HCT116 (cell line): Measurements from ENCODE around the gene TOMM40L. TPM values are rescaled to one million over a fixed set of nuclear protein-coding genes. Genes with fewer than 3 reads are reported as not detected.

Experiments used
- ATAC-seq: fragments of 200-7000 bp; cut with Tn5 transposase; 2 replicates; pipeline ENCODE4 v1.9.1; 2020; ENCODE audit warnings: mild to moderate bottlenecking, moderate library complexity
- BruUV-seq: library from RNA; stranded (reverse); fragments of 400-500 nt; replicated peaks from 2 replicates; lab custom pipeline; 2021; lab: Mats Ljungman, UMichigan
- CTCF ChIA-PET: fragments of 300-600 bp; sonication (Branson Sonifier 250); formaldehyde crosslinking; loops from one replicate; lab custom pipeline; 2021; ENCODE audit warnings: antibody characterized with exemption; lab: Charles Lee
- POLR2A ChIA-PET: fragments of 300-600, 350-600 bp; sonication (Branson Sonifier 250); formaldehyde crosslinking; loops from one replicate; lab custom pipeline; 2021; ENCODE audit warnings: antibody characterized with exemption; lab: Charles Lee
- RAD21 ChIA-PET, 2 experiments: fragments of 300-600 bp; sonication (Branson Sonifier 250); formaldehyde crosslinking; loops; one replicate each; lab custom pipeline; 2023; ENCODE audit warnings: low total read pairs in 2 of 2; ENCODE audit not compliant: uncharacterized antibody in 2 of 2, unreplicated experiment in 2 of 2, low non-redundant PET in 1 of 2; lab: Charles Lee
- DNase-seq: peaks from one replicate; pipeline ENCODE4 v3.0.0-alpha.2; 2010; ENCODE audit warnings: low read depth, low spot score
- H2AFZ ChIP-seq: fragments of 200-600 bp; shearing (Covaris generic), sonication (generic); 2 replicates; pipeline ENCODE4 v1.6.1; 2017; ENCODE audit warnings: low read depth, mixed run types, mixed read lengths, antibody characterized with exemption, low read length; ENCODE audit not compliant: poor library complexity, severe bottlenecking
- H3K27ac ChIP-seq: 2 replicates; pipeline ENCODE4 v1.5.1; 2012; ENCODE audit warnings: low read depth, low read length
- H3K27me3 ChIP-seq: fragments of 200-600 bp; sonication (generic); 2 replicates; pipeline ENCODE4 v1.6.1; 2016; ENCODE audit warnings: mixed run types, low read length, mixed read lengths; ENCODE audit not compliant: insufficient read depth
- H3K36me3 ChIP-seq, 2 experiments: fragments of 200-500 bp in 1 of 2; fragments of 200-600 bp in 1 of 2; sonication (Bioruptor generic) in 1 of 2; sonication (generic) in 1 of 2; 2 replicates each; pipeline versions ENCODE4 v1.5.1 to v1.6.1; 2014 to 2016; ENCODE audit warnings: low read length in 2 of 2, inconsistent platforms in 1 of 2, mixed read lengths in 1 of 2, mixed run types in 1 of 2; ENCODE audit not compliant: insufficient read depth in 2 of 2, control insufficient read depth in 1 of 2
- H3K4me1 ChIP-seq, 2 experiments: fragments of 200-600 bp in 1 of 2; sonication (generic) in 1 of 2; 2 replicates each; pipeline versions ENCODE4 v1.5.1 to v1.6.1; 2012 to 2017; ENCODE audit warnings: low read length in 2 of 2, inconsistent platforms in 1 of 2, mild to moderate bottlenecking in 1 of 2, mixed read lengths in 1 of 2, mixed run types in 1 of 2, moderate library complexity in 1 of 2; ENCODE audit not compliant: insufficient read depth in 2 of 2, control insufficient read depth in 1 of 2
- H3K4me2 ChIP-seq: fragments of 200-600 bp; sonication (generic); 2 replicates; pipeline ENCODE4 v1.6.1; 2017; ENCODE audit warnings: mixed run types, low read length, mixed read lengths
- H3K4me3 ChIP-seq, 2 experiments: fragments of 200-600 bp in 1 of 2; sonication (generic) in 1 of 2; replicated peaks in 1 of 2; 2 replicates each; pipeline ENCODE4 v1.5.1; 2011 to 2016; ENCODE audit warnings: low read length in 2 of 2, control low read depth in 1 of 2, low read depth in 1 of 2, mild to moderate bottlenecking in 1 of 2, mixed read lengths in 1 of 2, mixed run types in 1 of 2
- H3K79me2 ChIP-seq: fragments of 200-600 bp; sonication (generic); 2 replicates; pipeline ENCODE4 v1.6.1; 2017; ENCODE audit warnings: mild to moderate bottlenecking, mixed run types, low read length, moderate library complexity, mixed read lengths; ENCODE audit not compliant: insufficient read depth
- H3K9ac ChIP-seq: fragments of 200-600 bp; sonication (generic); 2 replicates; pipeline ENCODE4 v1.6.1; 2016; ENCODE audit warnings: low read length, mixed read lengths
- H3K9me2 ChIP-seq: fragments of 200-600 bp; sonication (generic), shearing (Covaris generic); 2 replicates; pipeline ENCODE4 v1.6.1; 2017; ENCODE audit warnings: mixed run types, mild to moderate bottlenecking, moderate library complexity; ENCODE audit not compliant: insufficient read depth
- H3K9me3 ChIP-seq, 2 experiments: fragments of 200-500 bp in 1 of 2; fragments of 200-600 bp in 1 of 2; sonication (Bioruptor generic) in 1 of 2; sonication (generic) in 1 of 2; 2 replicates each; pipeline ENCODE4 v1.6.1; 2014 to 2017; ENCODE audit warnings: low read length in 2 of 2, mixed read lengths in 2 of 2, inconsistent platforms in 1 of 2, low read depth in 1 of 2, mild to moderate bottlenecking in 1 of 2, mixed run types in 1 of 2, moderate library complexity in 1 of 2; ENCODE audit not compliant: control insufficient read depth in 1 of 2, insufficient read depth in 1 of 2
- H4K20me1 ChIP-seq: fragments of 200-600 bp; sonication (generic), shearing (Covaris generic); 2 replicates; pipeline ENCODE4 v1.6.1; 2017; ENCODE audit warnings: mixed run types, mild to moderate bottlenecking, moderate library complexity; ENCODE audit not compliant: insufficient read depth
- CBX3 ChIP-seq: IDR thresholded peaks from 2 replicates; pipeline ENCODE4 v1.6.1; 2012; ENCODE audit warnings: low read depth
- EZH2phosphoT487 ChIP-seq: fragments of 200-600 bp; IDR thresholded peaks from 2 replicates; pipeline ENCODE4 v1.6.1; 2018; ENCODE audit warnings: antibody characterized with exemption, borderline replicate concordance
- JUND ChIP-seq: IDR thresholded peaks from 2 replicates; pipeline ENCODE4 v1.6.1; 2012
- POLR2AphosphoS5 ChIP-seq: IDR thresholded peaks from 2 replicates; pipeline ENCODE4 v1.6.1; 2011; ENCODE audit warnings: mild to moderate bottlenecking, low read depth, low read length, moderate library complexity
- SIN3A ChIP-seq: IDR thresholded peaks from 2 replicates; pipeline ENCODE4 v1.6.1; 2012; ENCODE audit warnings: low read depth
- intact Hi-C: fragments of 100-400 bp; cut with micrococcal nuclease; formaldehyde crosslinking; loops from 2 replicates; pipeline ENCODE4 v1.10.0; 2022
- total RNA-seq: library from RNA; stranded (reverse); gene quantifications from one replicate; pipeline ENCODE4 v1.2.1, GENCODE V29; 2021; ENCODE audit not compliant: unreplicated experiment
- TF ChIP-seq, protein P1 (sequence below): IDR thresholded peaks from 2 replicates; pipeline ENCODE4 v1.6.1; 2011; ENCODE audit warnings: mild to moderate bottlenecking, low read length, moderate library complexity; ENCODE audit not compliant: insufficient replicate concordance; ENCODE audit errors: extremely low read depth
- TF ChIP-seq, protein P2 (sequence below), 3 experiments: fragments of 200-600 bp in 1 of 3; sonication (generic) in 1 of 3; IDR thresholded peaks in 2 of 3; conservative IDR thresholded peaks in 1 of 3; 2 replicates each; pipeline ENCODE4 v1.5.1; 2012 to 2017; ENCODE audit warnings: low read depth in 2 of 3, low read length in 2 of 3, antibody characterized with exemption in 1 of 3, borderline replicate concordance in 1 of 3, control low read depth in 1 of 3, mild to moderate bottlenecking in 1 of 3, mixed read lengths in 1 of 3, mixed run types in 1 of 3, moderate library complexity in 1 of 3; ENCODE audit not compliant: insufficient read depth in 1 of 3

TOMM40L gene
- total RNA-seq, 1 experiment from 2014 or later, result 9.8 TPM

GRCh38 chr1:161201836-161202712 is 23.8 kb upstream of the TOMM40L start, which contains the start of gene NDUFS2 (continued):
- TF ChIP-seq, protein P1, sequence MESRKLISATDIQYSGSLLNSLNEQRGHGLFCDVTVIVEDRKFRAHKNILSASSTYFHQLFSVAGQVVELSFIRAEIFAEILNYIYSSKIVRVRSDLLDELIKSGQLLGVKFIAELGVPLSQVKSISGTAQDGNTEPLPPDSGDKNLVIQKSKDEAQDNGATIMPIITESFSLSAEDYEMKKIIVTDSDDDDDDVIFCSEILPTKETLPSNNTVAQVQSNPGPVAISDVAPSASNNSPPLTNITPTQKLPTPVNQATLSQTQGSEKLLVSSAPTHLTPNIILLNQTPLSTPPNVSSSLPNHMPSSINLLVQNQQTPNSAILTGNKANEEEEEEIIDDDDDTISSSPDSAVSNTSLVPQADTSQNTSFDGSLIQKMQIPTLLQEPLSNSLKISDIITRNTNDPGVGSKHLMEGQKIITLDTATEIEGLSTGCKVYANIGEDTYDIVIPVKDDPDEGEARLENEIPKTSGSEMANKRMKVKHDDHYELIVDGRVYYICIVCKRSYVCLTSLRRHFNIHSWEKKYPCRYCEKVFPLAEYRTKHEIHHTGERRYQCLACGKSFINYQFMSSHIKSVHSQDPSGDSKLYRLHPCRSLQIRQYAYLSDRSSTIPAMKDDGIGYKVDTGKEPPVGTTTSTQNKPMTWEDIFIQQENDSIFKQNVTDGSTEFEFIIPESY, result no peak
- no peak for TF ChIP-seq JUND
- TF ChIP-seq, protein P2, sequence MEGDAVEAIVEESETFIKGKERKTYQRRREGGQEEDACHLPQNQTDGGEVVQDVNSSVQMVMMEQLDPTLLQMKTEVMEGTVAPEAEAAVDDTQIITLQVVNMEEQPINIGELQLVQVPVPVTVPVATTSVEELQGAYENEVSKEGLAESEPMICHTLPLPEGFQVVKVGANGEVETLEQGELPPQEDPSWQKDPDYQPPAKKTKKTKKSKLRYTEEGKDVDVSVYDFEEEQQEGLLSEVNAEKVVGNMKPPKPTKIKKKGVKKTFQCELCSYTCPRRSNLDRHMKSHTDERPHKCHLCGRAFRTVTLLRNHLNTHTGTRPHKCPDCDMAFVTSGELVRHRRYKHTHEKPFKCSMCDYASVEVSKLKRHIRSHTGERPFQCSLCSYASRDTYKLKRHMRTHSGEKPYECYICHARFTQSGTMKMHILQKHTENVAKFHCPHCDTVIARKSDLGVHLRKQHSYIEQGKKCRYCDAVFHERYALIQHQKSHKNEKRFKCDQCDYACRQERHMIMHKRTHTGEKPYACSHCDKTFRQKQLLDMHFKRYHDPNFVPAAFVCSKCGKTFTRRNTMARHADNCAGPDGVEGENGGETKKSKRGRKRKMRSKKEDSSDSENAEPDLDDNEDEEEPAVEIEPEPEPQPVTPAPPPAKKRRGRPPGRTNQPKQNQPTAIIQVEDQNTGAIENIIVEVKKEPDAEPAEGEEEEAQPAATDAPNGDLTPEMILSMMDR (IDR thresholded peaks at IDR 0.05 in 2 of 3, conservative IDR thresholded peaks at IDR 0.05 in 1 of 3; ENCODE audit: borderline replicate concordance in 1 of 3, insufficient read depth in 1 of 3, low read depth in 2 of 3, low read length in 2 of 3), result peak in 2 of 3 experiments; percentile 31 to 32; a peak in 2 of 6 replicates
- peak; percentile 95 for TF ChIP-seq POLR2AphosphoS5

GRCh38 chr1:161206411-161207140 is 19.3 kb upstream of the TOMM40L start:
- POLR2A ChIA-PET, result interaction anchor here (0.6 kb wide), 1 partner anchor 12 kb away, joined by 3 read pairs; no protein-coding TSS in a partner anchor
- ATAC-seq (no peak), DNase-seq (no peak)
- H2AFZ ChIP-seq, result no peak overlapping the region
- H3K9ac ChIP-seq, result no peak overlapping the region
- H4K20me1 ChIP-seq, result no peaks in the 10 kb centered on the region
- CTCF ChIA-PET, result no interaction called here
- H3K36me3 ChIP-seq, result peaks cover 42 to 55% of the 10 kb centered on the region in 2 experiments
- peaks cover 29% of the 10 kb centered on the region for H3K79me2 ChIP-seq
- RAD21 ChIA-PET, result no interaction called here
- H3K4me3 ChIP-seq, result no peak overlapping the region
- no TSS peak for BruUV-seq
- H3K9me2 ChIP-seq, result no peaks in the 10 kb centered on the region
- no peak overlapping the region for H3K27ac ChIP-seq
- H3K4me2 ChIP-seq, result no peak overlapping the region
- H3K27me3 ChIP-seq, result no peaks in the 10 kb centered on the region
- H3K4me1 ChIP-seq, result peaks cover 4 to 25% of the 10 kb centered on the region in 2 experiments; a peak in 3 of 4 replicates
- no peaks in the 10 kb centered on the region for H3K9me3 ChIP-seq
- TF ChIP-seq EZH2phosphoT487 (no peak), CBX3 (no peak), SIN3A (no peak)
- intact Hi-C loops, result no loop called here
